GM18498 (cell line): Measurements from ENCODE around the gene GAB4.

Experiments used
- ATAC-seq: cut with Tn5 transposase; IDR thresholded peaks from one replicate; pipeline ENCODE4 v1.9.1; 2021; ENCODE audit warnings: mild to moderate bottlenecking, moderate library complexity; ENCODE audit not compliant: unreplicated experiment

The GAB4 gene

DNA sequence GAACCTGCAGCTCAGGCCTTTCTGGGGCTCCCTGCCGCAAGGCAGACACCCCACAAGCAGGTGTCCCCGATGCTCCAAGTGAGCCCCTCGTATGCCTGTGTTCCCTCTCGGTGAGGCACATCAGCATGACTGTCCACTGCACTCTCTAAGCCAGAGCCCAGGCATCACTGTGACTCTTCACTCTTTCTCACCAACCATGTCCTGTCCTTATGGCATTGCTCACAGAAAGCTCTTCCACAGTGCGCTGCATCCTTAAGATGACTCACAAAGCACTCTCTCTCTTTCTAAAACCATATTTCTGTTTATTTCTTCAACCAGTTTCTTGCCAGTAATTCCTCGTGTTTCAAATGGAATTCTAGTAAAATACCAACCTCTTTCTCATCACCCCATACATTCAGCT, 18.1 kb downstream of the GAB4 start:
- no peak for ATAC-seq

DNA sequence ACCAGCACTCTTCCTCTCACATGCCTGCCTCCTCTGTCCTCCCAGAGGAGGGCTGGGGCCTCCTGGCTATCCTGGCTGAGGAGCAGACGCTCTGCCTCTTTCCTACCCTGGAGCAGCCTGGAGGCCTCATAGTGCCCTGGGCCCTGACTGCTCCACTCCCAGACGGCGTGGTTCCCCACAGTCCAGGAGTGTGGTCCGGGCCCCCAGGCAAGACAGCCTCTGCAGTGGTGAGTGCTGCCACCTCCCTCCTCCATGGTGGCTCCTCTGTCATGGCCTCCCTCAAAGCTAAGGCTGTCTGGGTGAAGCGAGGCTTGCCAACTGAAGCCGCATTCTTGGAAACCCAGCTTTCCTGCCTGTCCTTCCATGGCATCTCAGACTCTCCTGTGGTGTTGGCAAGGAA, 19.8 kb downstream of the GAB4 start:
- no peak for ATAC-seq

DNA sequence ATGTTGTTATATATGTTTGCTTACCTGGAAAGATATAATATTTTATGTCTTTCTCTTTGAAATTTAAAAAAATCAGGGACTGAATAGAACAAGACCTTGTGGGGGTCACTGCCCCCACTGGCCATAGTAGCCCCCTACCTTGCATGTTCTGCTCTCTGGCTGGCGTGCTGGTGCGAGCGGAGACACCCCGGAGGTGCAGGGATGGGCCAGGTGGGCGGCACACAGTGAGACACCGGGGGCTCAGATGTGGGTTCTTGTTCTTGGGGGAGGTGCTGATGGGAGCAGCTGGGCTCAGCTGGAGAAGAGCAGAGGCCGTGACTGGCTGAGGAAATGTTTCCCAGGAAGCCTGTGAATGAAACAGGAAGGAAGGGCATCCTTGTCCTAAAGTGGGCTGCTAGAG, 20.2 kb downstream of the GAB4 start:
- no peak for ATAC-seq

DNA sequence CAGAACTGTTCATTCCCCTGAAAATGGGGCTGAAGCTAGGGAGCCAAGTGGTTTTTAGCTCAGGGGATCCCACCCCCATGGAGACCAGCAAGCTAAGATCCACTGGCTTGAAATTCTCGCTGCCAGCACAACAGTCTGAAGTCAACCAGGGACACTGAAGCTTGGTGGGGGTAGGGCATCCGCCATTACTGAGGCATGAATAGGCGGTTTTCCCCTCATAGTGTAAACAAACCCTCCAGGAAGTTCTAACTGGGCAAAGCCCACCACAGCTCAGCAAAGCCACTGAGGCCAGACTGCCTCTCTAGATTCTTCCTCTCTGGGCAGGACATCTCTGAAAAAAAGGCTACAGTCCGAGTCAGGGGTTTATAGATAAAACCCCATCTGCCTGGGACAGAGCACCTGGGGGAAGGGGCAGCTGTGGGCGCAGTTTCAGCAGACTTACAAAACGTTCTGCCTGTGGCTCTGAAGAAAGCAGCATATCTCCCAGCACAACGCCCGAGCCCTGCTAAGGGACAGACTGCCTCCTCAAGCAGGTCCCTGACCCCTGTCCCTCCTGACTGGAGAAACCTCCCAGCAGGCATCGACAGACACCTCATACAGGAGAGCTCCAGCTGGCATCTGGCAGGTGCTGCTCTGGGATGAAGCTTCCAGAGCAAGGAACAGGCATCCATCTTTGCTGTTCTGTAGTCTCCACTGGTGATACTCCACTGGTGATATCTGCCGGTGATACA, 32.7 kb downstream of the GAB4 start:
- ATAC-seq, result no peak

DNA sequence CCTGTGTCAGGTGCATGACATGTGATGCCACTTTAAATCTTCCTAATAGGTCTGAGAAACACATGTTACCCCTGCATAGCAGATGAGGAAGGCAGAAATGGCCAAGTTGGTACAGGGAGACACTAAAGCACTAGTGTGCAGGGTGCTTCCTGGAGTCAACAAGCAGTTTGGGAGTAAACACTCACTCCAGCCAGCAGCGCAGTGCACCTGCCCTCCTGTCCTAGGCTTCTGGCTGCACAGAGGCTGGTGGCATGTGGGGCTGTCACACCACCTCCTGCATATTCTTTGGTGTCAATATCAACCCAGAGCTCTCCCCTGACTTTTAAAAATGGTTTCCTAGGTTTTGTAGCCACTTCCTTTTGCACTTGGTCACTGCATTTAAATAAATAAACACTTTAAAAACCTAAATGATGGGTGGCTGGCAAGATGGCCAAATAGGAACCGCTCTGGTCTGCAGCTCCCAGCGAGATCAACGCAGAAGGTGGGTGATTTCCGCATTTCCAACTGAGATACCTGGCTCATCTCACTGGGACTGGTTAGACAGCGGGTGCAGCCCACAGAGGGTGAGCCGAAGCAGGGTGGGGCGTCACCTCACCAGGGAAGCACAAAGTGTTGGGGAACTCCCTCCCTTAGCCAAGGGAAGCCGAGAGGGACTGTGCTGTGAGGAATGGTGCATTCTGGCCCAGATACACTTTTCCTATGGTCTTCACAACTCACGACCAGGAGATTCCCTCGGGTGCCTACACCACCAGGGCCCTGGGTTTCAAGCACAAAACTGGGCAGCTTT, 33.5 kb downstream of the GAB4 start:
- no peak for ATAC-seq

- ATAC-seq, result no peak
Measured at GRCh38 chr22:16973591-16974297, 34.3 kb downstream of the GAB4 start.

- no peak for ATAC-seq
Measured at GRCh38 chr22:16972311-16972710, 35.7 kb downstream of the GAB4 start.

GRCh38 chr22:16970446-16970845, 37.6 kb downstream of the GAB4 start:
- ATAC-seq, result no peak

DNA sequence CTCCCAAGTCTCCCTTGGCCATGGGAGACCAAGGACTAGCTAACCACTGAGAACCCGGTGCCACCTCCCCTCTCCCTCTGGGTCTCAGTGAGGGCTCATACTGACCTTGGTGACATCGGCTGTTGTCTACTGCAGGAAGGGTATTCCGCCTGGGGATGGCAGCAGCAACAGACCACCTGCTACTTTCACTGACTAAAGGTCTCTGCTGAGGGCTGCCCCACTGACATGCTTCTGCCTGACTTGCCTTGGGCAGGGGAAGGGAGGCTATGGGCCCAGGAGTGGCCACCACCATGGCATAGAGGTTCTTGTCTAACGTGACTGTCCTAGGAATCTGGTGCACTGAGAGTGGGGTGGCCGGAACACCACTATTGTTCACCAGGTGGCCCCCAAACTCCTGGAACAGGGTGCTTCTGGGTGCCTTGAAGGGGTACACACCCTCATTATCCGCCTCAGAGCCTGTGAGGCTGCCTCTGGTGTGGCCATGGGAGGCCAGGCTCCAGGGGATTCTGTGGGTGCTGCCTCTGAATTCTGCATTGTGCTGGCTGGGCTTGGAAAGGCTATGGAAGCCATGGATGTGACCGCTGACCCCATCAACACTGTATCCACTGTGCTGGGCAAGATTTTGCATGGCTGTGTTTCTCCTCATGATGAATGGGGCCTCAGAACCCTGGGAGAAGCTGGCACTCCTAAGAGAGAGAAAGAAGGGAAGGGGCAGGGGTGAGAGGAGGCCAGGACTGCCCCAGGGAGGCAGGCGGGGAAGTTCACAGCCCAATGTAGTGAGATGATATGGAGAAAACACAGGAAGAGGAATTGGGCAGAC, 38.3 kb downstream of the GAB4 start:
- ATAC-seq, result no peak

DNA sequence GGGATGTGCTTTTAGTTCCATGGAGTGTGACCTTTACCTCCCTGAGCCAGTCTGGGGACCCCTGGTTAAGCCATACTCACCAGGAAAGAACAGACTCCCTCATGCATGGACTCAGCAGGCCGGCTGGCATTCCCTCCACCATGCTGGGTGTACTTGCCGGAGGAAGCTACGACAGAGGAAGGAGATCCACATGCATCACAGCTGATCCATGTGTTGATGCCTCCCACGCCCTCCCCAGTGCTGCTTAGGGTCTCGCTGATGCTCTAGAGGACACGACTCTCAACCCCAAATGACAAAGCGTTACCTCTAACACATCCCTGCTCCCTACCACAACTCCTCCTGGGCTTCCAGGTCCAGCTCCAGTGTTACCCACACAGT, 39.8 kb downstream of the GAB4 start:
- no peak for ATAC-seq

DNA sequence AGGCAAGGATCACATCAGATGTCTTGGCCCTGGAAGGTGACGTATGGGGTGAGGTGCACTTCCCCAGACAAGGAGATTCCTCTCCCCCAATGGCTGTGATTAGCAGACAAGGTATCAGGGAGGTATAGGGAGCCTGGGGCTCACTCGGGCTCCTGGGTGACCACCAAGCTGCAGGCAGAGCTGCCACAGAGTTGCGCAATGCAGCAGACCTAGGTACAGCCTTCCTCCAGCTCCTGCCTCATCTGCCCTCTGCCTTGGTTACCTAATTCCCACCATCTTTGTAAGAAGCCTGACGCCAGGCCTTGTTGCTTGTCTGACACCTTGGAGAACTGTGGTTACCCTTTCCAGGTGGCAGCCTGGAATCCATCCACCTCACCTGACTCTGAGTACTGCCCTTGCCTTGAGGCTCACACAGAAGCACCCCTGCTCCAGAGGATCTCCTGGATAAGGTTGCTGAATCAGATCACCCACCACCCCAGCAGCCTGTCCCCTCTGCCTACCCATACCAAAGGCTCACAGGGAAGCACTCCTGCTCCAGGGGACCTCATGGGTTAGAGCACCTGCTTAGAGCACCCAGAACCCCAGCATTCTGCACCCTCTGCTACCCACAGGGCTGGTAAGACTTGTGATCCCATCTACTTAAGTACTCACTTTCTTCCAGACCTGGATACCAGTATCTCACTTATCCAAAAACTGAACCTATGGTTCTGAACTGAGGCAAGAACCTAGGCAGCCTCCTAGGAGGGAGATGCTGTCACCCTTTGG, 40.4 kb downstream of the GAB4 start:
- ATAC-seq, result no peak

- ATAC-seq, result no peak
Measured at GRCh38 chr22:16966251-16966650, 41.8 kb downstream of the GAB4 start.

GRCh38 chr22:16965560-16965959, 42.5 kb downstream of the GAB4 start:
- no peak for ATAC-seq

DNA sequence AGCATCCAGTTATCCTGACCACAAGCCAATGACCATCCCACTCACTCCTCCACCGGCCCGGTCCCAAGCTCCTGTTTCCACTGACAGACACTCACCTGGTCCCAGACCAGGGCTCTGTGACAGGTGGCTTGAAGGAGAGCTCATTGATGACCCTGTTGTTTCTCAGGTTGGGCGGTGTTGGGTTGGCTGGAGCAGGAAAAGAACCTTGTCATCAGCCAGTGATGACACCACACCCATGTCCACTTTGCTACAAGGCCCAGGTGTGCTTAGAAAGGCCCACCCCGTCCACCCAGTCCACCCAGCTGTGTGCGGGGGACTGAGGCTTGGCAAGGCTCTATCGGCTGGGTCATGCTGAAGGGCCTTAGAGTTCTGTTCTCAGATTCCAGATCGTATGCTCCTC, 42.9 kb downstream of the GAB4 start:
- ATAC-seq, result no peak

- ATAC-seq, result no peak
Measured at GRCh38 chr22:16964366-16964765, 43.7 kb downstream of the GAB4 start.

DNA sequence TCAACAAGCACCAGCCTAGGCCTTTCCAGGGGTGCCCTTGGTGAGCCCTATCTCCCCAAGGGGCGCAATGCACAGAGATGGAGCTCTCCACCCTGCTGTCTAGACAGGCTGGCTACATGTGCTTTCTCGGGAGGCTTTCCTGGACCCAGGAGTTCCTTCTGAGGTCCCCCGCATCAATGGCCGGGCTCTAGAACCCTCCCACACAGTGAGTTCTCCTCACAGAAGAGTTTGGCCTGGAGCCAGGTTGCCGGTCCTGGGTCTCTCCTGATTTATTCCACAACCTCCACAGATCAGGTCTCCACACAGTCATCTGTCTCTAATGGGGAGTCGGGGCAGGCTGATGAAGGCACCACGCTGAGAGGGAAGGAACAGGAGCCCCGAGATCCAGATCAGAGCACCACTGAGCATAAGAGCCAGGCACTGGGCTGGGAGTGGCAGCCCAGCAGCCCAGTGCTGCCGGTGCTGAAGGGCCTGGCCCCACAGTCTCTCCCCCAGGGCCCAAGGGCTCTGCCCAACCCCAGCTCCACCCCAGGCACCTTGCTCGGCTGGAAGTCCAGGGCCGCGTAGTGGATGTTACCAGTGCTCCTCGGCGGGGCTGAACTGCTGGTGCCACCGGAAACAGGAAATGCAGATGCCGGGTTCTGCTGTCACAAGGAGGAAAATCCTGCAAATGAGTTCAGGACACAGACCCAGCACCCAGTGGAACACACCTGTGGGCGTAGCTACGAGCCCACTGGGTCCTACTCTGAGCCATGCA, 44.7 kb downstream of the GAB4 start:
- no peak for ATAC-seq

DNA sequence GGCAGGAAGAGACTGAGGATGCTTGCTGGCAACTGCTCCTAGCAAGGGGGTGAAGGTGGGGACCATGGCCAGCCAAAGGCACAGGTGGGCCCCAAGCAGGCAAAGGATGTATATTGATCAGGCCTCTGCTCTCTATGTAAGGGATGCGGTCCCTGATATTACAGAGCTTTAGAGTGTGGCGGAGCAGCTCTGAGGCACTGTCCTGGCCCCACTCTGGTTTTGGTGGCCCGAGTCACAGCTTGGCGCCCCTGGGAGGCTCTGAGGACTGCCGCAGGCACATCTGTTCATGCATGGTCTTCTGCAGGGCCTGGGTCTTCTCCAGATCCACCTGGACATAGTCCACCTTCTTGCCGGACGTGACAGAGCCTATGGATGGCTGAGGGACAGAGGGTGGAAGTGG, 45.5 kb downstream of the GAB4 start:
- no peak for ATAC-seq

GRCh38 chr22:16961477-16962186, 46.4 kb downstream of the GAB4 start:
- ATAC-seq, result no peak

GRCh38 chr22:16960884-16961249, 47.2 kb downstream of the GAB4 start:
- ATAC-seq, result no peak
